Right ventricle myocardium inferior (tissue), 1 donor: Measurements from ENCODE around the gene PTMA. TPM values are rescaled to one million over a fixed set of nuclear protein-coding genes. Genes with fewer than 3 reads are reported as not detected.
A peak's percentile ranks its signal among the peaks of the same experiment; 100 is the strongest.
"Not testable (repeated sequence)": the region's sequence is repeated elsewhere in the genome, so short reads cannot be mapped to it uniquely, and the experiment has no call there.

Experiments
- ATAC-seq: fragments of 200-7000 bp; cut with Tn5 transposase; one replicate; pipeline ENCODE4 v1.9.1; 2020; ENCODE audit warnings: mild to moderate bottlenecking, moderate library complexity
- DNase-seq: peaks from one replicate; pipeline ENCODE4 v3.0.0; 2021; ENCODE audit errors: missing footprints
- intact Hi-C: fragments of 100-400 bp; cut with DNase I; formaldehyde crosslinking; loops from one replicate; pipeline ENCODE4 v1.11.0; 2022
- long read RNA-seq: library from polyadenylated mRNA; unstranded; transcript quantifications from one replicate; pipeline ENCODE4 v2.0.0, GENCODE V29; 2021
- total RNA-seq: library from RNA; stranded (reverse); fragmentation: NEBNext Ultra II Directional; extraction: Animal tissue kit (Norgen Biotek cat#: 25700); gene quantifications from one replicate; pipeline ENCODE4 v1.2.1, GENCODE V29; 2021
- donor health status: DM: no; HTN: yes; CAD: no; lungs with severe emphysema.

PTMA gene
- total RNA-seq = 264 TPM
- long read RNA-seq, transcript PTMA-202 (5 exons, 1,221 nt) = major isoform, 88 of 107 reads
- long read RNA-seq, transcript PTMA-201 (5 exons, 1,212 nt) = minor isoform, 10 of 107 reads
- long read RNA-seq, partial matches to known transcripts = 4 of 107 reads
- long read RNA-seq, other reads (novel, unspliced or antisense) = 2 of 107 reads

GRCh38 chr2:231707927-231708772 lies at the start of gene PTMA:
Gene PTMA, plus strand, starts transcription at chr2:231708525. Its CDS starts 182 bp downstream, at chr2:231708707.
- ATAC-seq = peak; percentile 83
- intact Hi-C loops = loop anchor here (1.0 to 10.0 kb wide), 2 partner anchors 46 to 243 kb away; partner anchors contain the start of gene NCL
- DNase-seq = peak; percentile 99

- ATAC-seq, intact Hi-C loops: not testable (repeated sequence)
- peak; percentile 27 for DNase-seq
These were observed 48.3 kb upstream of the PTMA start for GRCh38 chr2:231660073-231660472.

GRCh38 chr2:231660860-231661259 lies 47.5 kb upstream of the PTMA start:
- intact Hi-C loops = no loop called here

GRCh38 chr2:231661422-231662027 lies 46.8 kb upstream of the PTMA start:
- ATAC-seq (no peak), DNase-seq (no peak)
- intact Hi-C loops = loop anchor here (1.0 kb wide), 2 partner anchors 18 to 46 kb away; no protein-coding TSS in a partner anchor

More at GRCh38 chr2:231660860-231661259, 47.5 kb upstream of the PTMA start:
- ATAC-seq = no peak
- no peak for DNase-seq

- intact Hi-C loops = loop anchor here (1.0 kb wide), 2 partner anchors 19 to 45 kb away; no protein-coding TSS in a partner anchor
These were observed 46.1 kb upstream of the PTMA start for GRCh38 chr2:231662028-231662810.

GRCh38 chr2:231662811-231663457 lies 45.4 kb upstream of the PTMA start:
- intact Hi-C loops = loop anchor here (1.0 kb wide), 2 partner anchors 20 to 44 kb away; no protein-coding TSS in a partner anchor
- DNase-seq = no peak
- ATAC-seq = no peak

More at GRCh38 chr2:231662028-231662810, 46.1 kb upstream of the PTMA start:
- DNase-seq (peak; percentile 97), ATAC-seq (peak; percentile 80)

- ATAC-seq (no peak), DNase-seq (no peak)
- intact Hi-C loops = no loop called here
These were observed 44.7 kb upstream of the PTMA start for GRCh38 chr2:231663458-231664212.

GRCh38 chr2:231664727-231665126 lies 43.6 kb upstream of the PTMA start:
- intact Hi-C loops = no loop called here
- ATAC-seq = no peak
- no peak for DNase-seq

- intact Hi-C loops = loop anchor here (1.0 kb wide), 1 partner anchor 51 kb away; no protein-coding TSS in a partner anchor
- DNase-seq (no peak), ATAC-seq (no peak)
These were observed 42.8 kb upstream of the PTMA start for GRCh38 chr2:231665245-231666170.

- DNase-seq (peak; percentile 97), ATAC-seq (peak; percentile 90)
- intact Hi-C loops = loop anchor here (1.0 kb wide), 1 partner anchor 52 kb away; no protein-coding TSS in a partner anchor
These were observed 41.9 kb upstream of the PTMA start for GRCh38 chr2:231666171-231667095.

GRCh38 chr2:231667096-231667427 lies 41.3 kb upstream of the PTMA start:
- DNase-seq (no peak), ATAC-seq (no peak)
- intact Hi-C loops = no loop called here

GRCh38 chr2:231667496-231667895 lies 40.8 kb upstream of the PTMA start:
- intact Hi-C loops = no loop called here
- DNase-seq (no peak), ATAC-seq (no peak)

- intact Hi-C loops = no loop called here
- no peak for ATAC-seq
These were observed 39.3 kb upstream of the PTMA start for GRCh38 chr2:231668981-231669380.

GRCh38 chr2:231671270-231672050 lies 36.9 kb upstream of the PTMA start:
- ATAC-seq = no peak

More at GRCh38 chr2:231668981-231669380, 39.3 kb upstream of the PTMA start:
- DNase-seq = no peak

More at GRCh38 chr2:231671270-231672050, 36.9 kb upstream of the PTMA start:
- no peak for DNase-seq
- intact Hi-C loops = no loop called here
